HL-60 (cell line): Measurements from ENCODE around the gene COX10.
A peak's percentile ranks its signal among the peaks of the same experiment; 100 is the strongest.

ENCODE experiments used
- DNase-seq, 2 experiments: peaks; one replicate each; pipeline ENCODE4 v3.0.0-alpha.2; 2010 to 2020; ENCODE audit warnings: low read depth in 1 of 2, low spot score in 1 of 2
- H3K27ac ChIP-seq: fragments of 250-450 bp; sonication (Bioruptor Pico); replicated peaks from 2 replicates; pipeline ENCODE4 v1.5.1; 2020; ENCODE audit warnings: mild to moderate bottlenecking, moderate library complexity
- H3K27me3 ChIP-seq: fragments of 250-450 bp; sonication (Bioruptor Pico); 2 replicates; pipeline ENCODE4 v1.5.1; 2021; ENCODE audit warnings: mild to moderate bottlenecking, moderate library complexity; ENCODE audit not compliant: insufficient read depth, poor library complexity, severe bottlenecking
- H3K4me3 ChIP-seq: replicated peaks from 2 replicates; pipeline ENCODE4 v1.5.1; 2011; ENCODE audit warnings: mild to moderate bottlenecking, control low read depth, low read length; ENCODE audit not compliant: insufficient read depth
- CTCF ChIP-seq: IDR thresholded peaks from one replicate; pipeline ENCODE4 v1.5.1; 2011; ENCODE audit warnings: low read length, control low read depth, inconsistent platforms; ENCODE audit not compliant: insufficient read depth
- GABPA ChIP-seq: IDR thresholded peaks from 2 replicates; pipeline ENCODE4 v1.6.1; 2012; ENCODE audit warnings: low read depth
- POLR2AphosphoS5 ChIP-seq: IDR thresholded peaks from 2 replicates; pipeline ENCODE4 v1.6.1; 2012; ENCODE audit warnings: low read depth
- REST ChIP-seq: IDR thresholded peaks from 2 replicates; pipeline ENCODE4 v1.6.1; 2012; ENCODE audit warnings: low read depth; ENCODE audit not compliant: insufficient replicate concordance
- SPI1 ChIP-seq: IDR thresholded peaks from 2 replicates; pipeline ENCODE4 v1.6.1; 2012; ENCODE audit warnings: low read depth, mild to moderate bottlenecking, borderline replicate concordance

COX10 gene

GRCh38 chr17:14212401-14212800 is 143.1 kb downstream of the COX10 start:
- DNase-seq: no peak
- Histone ChIP-seq H3K4me3 (no peak overlapping the region), H3K27me3 (no peaks in the 10 kb centered on the region), H3K27ac (no peak overlapping the region)
- TF ChIP-seq POLR2AphosphoS5 (no peak), REST (no peak), CTCF (no peak), GABPA (no peak), SPI1 (no peak)

GRCh38 chr17:14214271-14214670 is 145.0 kb downstream of the COX10 start:
- TF ChIP-seq REST (no peak), SPI1 (peak; percentile 87), GABPA (no peak)
- no peaks in the 10 kb centered on the region for H3K27me3 ChIP-seq
- no peak overlapping the region for H3K4me3 ChIP-seq
- peak in 1 of 2 experiments; percentile 32 for DNase-seq
- no peak overlapping the region for H3K27ac ChIP-seq

- Histone ChIP-seq H3K4me3 (no peak overlapping the region), H3K27me3 (no peaks in the 10 kb centered on the region), H3K27ac (no peak overlapping the region)
- no peak for DNase-seq
- no peak for TF ChIP-seq SPI1
- TF ChIP-seq REST: no peak
- no peak for TF ChIP-seq CTCF
- no peak for TF ChIP-seq POLR2AphosphoS5
- TF ChIP-seq GABPA: no peak
Observed at GRCh38 chr17:14222611-14223010, 153.3 kb downstream of the COX10 start.
